Fibroblast of skin of right quadriceps (primary cell): ENCODE data around the gene MET.
"Not testable (repeated sequence)": the region's sequence is repeated elsewhere in the genome, so short reads cannot be mapped to it uniquely, and the experiment has no call there.

Experiments
- DNase-seq: peaks from one replicate; pipeline ENCODE4 v3.0.0-alpha.2; 2013

The MET gene

DNA sequence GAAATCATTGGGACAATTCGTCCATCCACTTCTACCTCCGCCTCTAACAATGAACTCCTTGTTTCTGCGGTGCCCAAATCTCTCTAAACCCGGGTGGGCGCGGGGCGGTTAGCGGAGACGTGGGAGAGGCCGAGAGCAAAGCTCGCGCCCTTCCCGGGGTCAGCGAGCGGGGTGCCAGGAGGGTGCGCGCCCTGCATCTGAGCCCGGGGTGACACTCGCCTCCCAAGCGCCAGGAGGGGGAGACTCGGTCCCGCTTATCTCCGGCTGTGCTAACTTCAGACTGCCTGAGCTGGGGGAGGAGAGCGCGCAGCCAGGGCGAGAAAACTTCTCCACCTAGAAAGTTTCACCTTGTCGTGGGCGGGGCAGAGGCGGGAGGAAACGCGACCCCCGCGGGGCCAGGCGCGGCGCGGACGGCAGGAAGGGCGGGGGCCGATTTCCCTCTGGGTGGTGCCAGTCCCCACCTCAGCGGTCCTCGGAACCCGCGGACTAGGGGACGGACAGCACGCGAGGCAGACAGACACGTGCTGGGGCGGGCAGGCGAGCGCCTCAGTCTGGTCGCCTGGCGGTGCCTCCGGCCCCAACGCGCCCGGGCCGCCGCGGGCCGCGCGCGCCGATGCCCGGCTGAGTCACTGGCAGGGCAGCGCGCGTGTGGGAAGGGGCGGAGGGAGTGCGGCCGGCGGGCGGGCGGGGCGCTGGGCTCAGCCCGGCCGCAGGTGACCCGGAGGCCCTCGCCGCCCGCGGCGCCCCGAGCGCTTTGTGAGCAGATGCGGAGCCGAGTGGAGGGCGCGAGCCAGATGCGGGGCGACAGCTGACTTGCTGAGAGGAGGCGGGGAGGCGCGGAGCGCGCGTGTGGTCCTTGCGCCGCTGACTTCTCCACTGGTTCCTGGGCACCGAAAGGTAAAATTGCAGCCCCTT is at the start of gene MET:
TSS of gene MET (plus strand) at position 516 of the 915 bp plus-strand sequence. CDS start 26,889 bp downstream, outside the sequence.
- peak; percentile 72 for DNase-seq

- DNase-seq, result no peak
Measured at GRCh38 chr7:116626886-116627285, 45.1 kb upstream of the MET start.

GRCh38 chr7:116629051-116629463 is 42.9 kb upstream of the MET start:
- DNase-seq, result no peak

DNA sequence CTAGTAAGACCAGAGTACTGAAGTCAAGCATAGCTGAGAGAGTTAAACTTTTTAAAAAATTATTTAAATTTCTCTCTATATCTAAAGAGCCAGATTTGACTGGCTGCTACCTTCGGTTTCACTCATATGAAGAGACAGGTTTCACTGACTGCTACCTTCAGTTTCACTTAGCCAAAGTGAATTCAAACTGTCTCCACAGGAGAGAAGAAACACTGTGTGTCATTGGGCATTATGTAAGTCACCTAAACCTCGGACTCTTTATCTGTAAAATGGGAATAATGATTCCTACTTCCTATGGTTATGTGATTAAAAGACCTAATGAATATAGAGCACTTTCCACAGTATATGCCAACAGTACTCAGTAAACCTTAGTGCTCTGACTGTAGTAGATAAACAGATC is 41.6 kb upstream of the MET start:
- no peak for DNase-seq

DNA sequence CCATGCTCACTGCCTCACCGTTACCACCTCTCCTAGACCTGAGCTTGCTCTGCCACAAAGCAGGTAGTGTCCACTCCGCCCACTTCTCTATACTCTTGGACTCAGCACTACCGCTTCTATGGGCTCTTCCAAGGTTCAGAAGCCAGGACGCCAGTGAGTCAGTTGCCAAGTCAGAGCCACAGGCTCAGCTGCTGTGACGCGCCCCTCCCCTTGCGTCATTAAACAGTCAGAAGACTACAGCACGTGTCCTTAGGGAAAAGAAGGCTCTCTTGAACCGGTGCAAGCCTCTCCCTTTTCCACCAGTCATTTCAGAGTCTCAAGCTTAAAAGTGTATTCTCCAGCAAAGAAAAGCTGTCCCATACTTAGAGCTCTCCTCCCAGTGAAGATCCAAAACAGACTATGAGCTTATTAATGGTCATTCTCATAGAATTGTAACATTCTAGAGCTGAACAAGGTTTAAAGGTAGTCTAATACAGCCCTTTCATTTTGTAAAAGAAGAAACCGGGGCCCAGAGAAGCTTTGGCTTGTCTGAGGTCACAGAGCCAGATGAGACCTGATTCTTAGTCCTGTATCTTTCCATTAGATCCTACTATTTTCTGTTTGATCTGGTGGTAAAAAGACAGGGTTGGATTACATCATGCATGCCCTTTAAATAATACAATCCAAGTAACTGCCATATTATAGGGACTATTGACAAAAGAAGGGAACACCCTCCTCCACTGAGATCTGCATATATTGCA is 40.9 kb upstream of the MET start:
- peak; percentile 76 for DNase-seq

DNA sequence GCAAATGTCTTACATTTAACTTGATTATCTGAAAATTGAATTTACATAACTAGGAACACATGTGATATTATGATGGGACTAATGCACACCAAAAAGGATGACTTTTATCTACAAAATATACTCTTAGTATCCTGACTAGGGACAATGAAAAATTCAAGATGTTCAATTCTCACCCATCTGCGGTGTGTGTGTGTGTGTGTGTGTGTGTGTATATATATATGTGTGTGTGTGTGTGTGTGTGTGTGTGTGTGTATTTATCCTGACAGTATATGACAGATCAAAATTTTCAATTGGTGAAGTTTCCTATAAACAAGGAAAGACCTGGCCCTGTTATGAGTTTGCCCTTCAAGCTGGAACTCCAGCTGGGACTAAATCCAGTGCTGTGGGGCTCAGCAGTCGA is 40.3 kb upstream of the MET start:
- no peak for DNase-seq

DNA sequence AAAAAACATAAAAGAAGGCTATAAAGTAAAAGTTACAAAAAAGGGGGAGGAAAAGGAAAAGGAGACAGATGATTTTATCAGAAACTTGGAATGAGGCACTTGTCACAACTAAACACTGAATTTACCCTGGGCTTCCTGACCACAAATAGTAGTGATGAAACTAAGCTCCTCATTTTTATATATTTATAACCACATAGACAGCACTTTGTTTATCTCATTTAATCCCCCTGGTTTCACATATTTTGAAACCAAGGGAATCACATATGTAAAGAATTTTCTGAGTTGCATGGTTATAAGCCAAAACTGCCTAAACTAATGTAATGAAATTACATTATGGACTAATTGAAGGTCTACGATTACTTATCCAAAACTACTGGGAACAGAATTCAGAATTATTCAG is 39.6 kb upstream of the MET start:
- peak; percentile 73 for DNase-seq

- peak; percentile 11 for DNase-seq
Measured at GRCh38 chr7:116633131-116633988, 38.6 kb upstream of the MET start.

- no peak for DNase-seq
Measured at GRCh38 chr7:116636997-116637396, 35.0 kb upstream of the MET start.

- DNase-seq, result not testable (repeated sequence)
Measured at GRCh38 chr7:116638592-116638991, 33.4 kb upstream of the MET start.

DNA sequence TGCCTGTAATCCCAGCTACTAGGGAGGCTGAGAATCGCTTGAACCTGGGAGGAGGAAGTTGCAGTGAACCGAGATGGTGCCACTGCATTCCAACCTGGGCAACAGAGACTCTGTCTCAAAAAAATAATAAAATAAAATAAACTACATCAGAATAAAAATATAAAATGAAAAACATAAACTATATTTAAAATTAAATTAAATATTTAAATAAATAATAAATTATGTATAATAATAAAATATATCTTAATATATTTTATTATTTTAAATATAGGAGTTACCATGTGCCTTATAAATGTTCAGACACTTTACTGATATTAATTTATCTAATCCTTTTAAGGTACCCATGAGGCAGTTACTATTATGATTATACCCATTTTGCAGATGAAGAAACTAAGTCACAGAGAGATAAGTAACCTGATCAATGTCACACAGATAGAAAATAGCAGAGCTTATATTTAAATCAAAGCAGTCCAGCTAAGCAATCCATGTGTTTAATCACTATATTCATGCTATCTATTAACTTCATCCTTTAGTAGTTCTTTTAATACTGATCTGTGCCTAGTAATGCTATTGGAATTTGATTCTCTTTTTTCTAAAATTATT is 30.3 kb upstream of the MET start:
- no peak for DNase-seq

DNA sequence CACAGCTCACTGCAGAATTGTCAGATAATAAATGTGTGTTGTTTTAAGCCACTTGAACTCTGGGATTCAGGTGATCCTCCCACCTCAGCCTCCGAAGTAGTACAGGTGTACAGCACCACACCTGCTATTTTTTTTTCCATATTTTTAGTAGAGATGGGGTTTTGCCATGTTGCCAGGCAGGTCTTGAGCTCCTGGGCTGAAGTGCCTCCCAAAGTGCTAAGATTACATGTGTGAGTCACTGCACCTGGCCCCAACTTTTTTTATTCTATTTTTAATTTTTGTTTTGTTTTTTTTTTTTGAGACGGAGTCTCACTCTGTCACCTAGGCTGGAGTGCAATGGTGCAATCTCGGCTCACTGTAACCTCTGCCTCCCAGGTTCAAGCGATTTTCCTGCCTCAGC is 28.8 kb upstream of the MET start:
- not testable (repeated sequence) for DNase-seq

GRCh38 chr7:116644628-116645027 is 27.4 kb upstream of the MET start:
- no peak for DNase-seq

DNA sequence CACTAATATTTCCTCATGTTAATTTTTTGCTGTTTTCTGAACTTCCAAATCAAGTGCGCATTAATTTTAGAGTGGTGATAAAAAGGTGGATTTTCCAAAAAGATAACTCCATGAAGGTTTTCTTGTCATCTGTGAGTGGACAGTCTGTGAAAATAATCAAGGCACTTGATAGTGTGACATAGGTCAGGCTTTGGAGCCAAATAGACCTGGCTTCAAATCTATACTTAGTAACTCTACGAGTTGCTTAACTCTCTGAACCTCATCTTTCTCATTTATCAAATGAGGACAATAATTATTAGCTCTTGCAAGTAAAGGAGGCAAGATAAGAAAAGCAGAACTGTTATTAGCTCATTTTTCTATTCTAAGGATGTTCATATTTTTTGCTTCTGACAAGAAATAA is 24.7 kb upstream of the MET start:
- no peak for DNase-seq

- no peak for DNase-seq
Measured at GRCh38 chr7:116647861-116648260, 24.1 kb upstream of the MET start.

DNA sequence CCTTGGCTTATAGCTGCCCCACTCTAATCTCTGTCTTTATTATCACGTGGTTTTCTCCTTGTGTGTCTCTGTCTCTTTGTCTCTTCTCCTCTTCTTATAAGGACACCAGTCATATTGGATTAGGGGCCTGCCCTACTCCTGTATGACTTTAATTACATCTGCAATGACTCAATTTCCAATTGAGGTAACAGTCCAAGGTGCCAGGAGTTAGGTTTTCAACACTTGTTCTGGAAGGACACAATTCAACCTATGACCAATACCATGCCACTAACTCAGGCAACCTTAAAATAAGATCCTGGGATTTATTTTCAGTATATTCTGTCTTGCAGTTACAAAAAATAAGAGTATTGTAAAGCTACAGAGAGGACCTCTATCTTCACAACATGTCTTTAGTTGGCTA is 21.6 kb upstream of the MET start:
- DNase-seq, result no peak

GRCh38 chr7:116652793-116653192 is 19.2 kb upstream of the MET start:
- no peak for DNase-seq

DNA sequence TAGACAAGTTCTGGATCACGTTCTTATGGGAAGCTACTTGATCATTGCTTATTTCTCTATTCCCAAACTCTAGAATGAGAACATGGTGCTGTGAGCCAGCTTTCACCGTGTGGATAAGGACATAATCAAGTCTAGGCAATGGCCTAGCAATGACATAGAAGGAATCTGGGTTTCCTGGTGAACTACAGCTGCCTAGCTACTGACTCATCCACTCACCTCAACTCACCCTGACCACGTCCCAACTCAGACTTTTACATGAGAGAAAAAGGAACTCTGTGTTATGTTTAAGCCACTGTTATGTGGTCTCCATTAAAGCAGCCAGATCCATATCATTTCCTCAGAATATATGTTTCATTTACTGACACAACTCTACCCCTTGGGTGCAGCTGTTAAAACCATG is 18.8 kb upstream of the MET start:
- DNase-seq, result peak; percentile 69

GRCh38 chr7:116653646-116654045 is 18.4 kb upstream of the MET start:
- DNase-seq, result no peak

GRCh38 chr7:116659248-116659647 is 12.7 kb upstream of the MET start:
- DNase-seq, result not testable (repeated sequence)

- no peak for DNase-seq
Measured at GRCh38 chr7:116661865-116662264, 10.1 kb upstream of the MET start.

- no peak for DNase-seq
Measured at GRCh38 chr7:116663744-116664143, 8.3 kb upstream of the MET start.
